GM12878 (cell line): Measurements from ENCODE around the gene HS6ST1. TPM values are rescaled to one million over a fixed set of nuclear protein-coding genes. Genes with fewer than 3 reads are reported as not detected.

Experiments
- ATAC-seq: fragments of 200-7000 bp; cut with Tn5 transposase; 3 replicates; pipeline ENCODE4 v1.9.1; 2020; ENCODE audit warnings: mild to moderate bottlenecking, moderate library complexity
- BruUV-seq: library from RNA; stranded (reverse); fragments of 400-500 nt; replicated peaks from 2 replicates; lab custom pipeline; 2021; lab: Mats Ljungman, UMichigan
- CTCF ChIA-PET: fragments of 300-600 bp; sonication (Branson Sonifier 250); formaldehyde crosslinking; extraction: SDS; loops from one replicate; lab custom pipeline; 2021; ENCODE audit warnings: inconsistent platforms; lab: Yijun Ruan, JAX
- POLR2A ChIA-PET: fragments of 350-600 bp; formaldehyde crosslinking; extraction: SDS; loops from one replicate; lab custom pipeline; 2021; ENCODE audit warnings: inconsistent platforms; lab: Charles Lee
- RAD21 ChIA-PET: fragments of 300-600 bp; sonication (Branson Sonifier 250); formaldehyde crosslinking; loops from one replicate; lab custom pipeline; 2023; ENCODE audit warnings: antibody characterized with exemption; ENCODE audit not compliant: unreplicated experiment; lab: Charles Lee
- SMC1A ChIA-PET: fragments of 300-600 bp; sonication (Branson Sonifier 250); formaldehyde crosslinking; loops from one replicate; lab custom pipeline; 2023; ENCODE audit not compliant: unreplicated experiment, uncharacterized antibody; lab: Charles Lee
- DNase-seq: peaks from one replicate; pipeline ENCODE4 v3.0.0-alpha.2; 2011; ENCODE audit warnings: low read depth, low spot score
- FAIRE-seq: peaks from 3 replicates; lab custom pipeline; 2011; peaks lifted over from hg19 to GRCh38; lab: Jason Lieb, UNC
- H2AFZ ChIP-seq: 2 replicates; pipeline ENCODE4 v1.6.0; 2011; ENCODE audit warnings: low read depth, low read length, control low read depth; ENCODE audit not compliant: control insufficient read depth
- H3K27ac ChIP-seq: 2 replicates; pipeline ENCODE4 v1.5.1; 2011; ENCODE audit warnings: control low read depth; ENCODE audit not compliant: control insufficient read depth, insufficient read depth
- H3K27me3 ChIP-seq, 2 experiments: replicated peaks in 1 of 2; 2 replicates each; pipeline versions ENCODE4 v1.6.0 to v1.6.1; 2011; ENCODE audit warnings: low read length in 1 of 2; ENCODE audit not compliant: control insufficient read depth in 2 of 2, insufficient read depth in 2 of 2
- H3K36me3 ChIP-seq, 2 experiments: 2 replicates each; pipeline ENCODE4 v1.5.1; 2011; ENCODE audit warnings: low read length in 1 of 2; ENCODE audit not compliant: control insufficient read depth in 2 of 2, insufficient read depth in 2 of 2
- H3K4me1 ChIP-seq: 2 replicates; pipeline ENCODE4 v1.6.1; 2011; ENCODE audit warnings: mild to moderate bottlenecking, low read length, moderate library complexity, mixed read lengths; ENCODE audit not compliant: control insufficient read depth, insufficient read depth
- H3K4me2 ChIP-seq: 2 replicates; pipeline ENCODE4 v1.6.0; 2011; ENCODE audit warnings: control low read depth; ENCODE audit not compliant: control insufficient read depth, insufficient read depth
- H3K4me3 ChIP-seq: fragments of 200-600 bp; sonication (generic); 2 replicates; pipeline ENCODE4 v1.5.1; 2016
- H3K79me2 ChIP-seq: 2 replicates; pipeline ENCODE4 v1.6.0; 2011; ENCODE audit warnings: low read length; ENCODE audit not compliant: control insufficient read depth, insufficient read depth
- H3K9ac ChIP-seq: 2 replicates; pipeline ENCODE4 v1.8.0; 2011; ENCODE audit warnings: low read length, control low read depth, mixed read lengths; ENCODE audit not compliant: control insufficient read depth, insufficient read depth
- H3K9me3 ChIP-seq: replicated peaks from 3 replicates; pipeline ENCODE4 v1.5.1; 2011; ENCODE audit warnings: mild to moderate bottlenecking, low read length; ENCODE audit not compliant: control insufficient read depth, insufficient read depth
- H4K20me1 ChIP-seq: 2 replicates; pipeline ENCODE4 v1.6.0; 2011; ENCODE audit not compliant: control insufficient read depth, insufficient read depth
- FOXM1 ChIP-seq: IDR thresholded peaks from 2 replicates; pipeline ENCODE4 v1.6.1; 2012; ENCODE audit warnings: low read depth, mild to moderate bottlenecking, inconsistent platforms, low read length, moderate library complexity
- KDM1A ChIP-seq: fragments of 200-600 bp; sonication (generic); IDR thresholded peaks from 2 replicates; pipeline ENCODE4 v1.6.1; 2016; ENCODE audit warnings: borderline replicate concordance
- KLF5 ChIP-seq: fragments of 450-650 bp; IDR thresholded peaks from 2 replicates; pipeline ENCODE4 v1.6.1; 2014; ENCODE audit warnings: mild to moderate bottlenecking; ENCODE audit not compliant: partially characterized antibody
- NFIC ChIP-seq: IDR thresholded peaks from 2 replicates; pipeline ENCODE4 v1.6.1; 2012; ENCODE audit warnings: low read depth, mild to moderate bottlenecking, inconsistent platforms, low read length, moderate library complexity
- POLR2AphosphoS2 ChIP-seq: IDR thresholded peaks from 2 replicates; pipeline ENCODE4 v1.6.1; 2011; ENCODE audit warnings: low read depth, mild to moderate bottlenecking, low read length, improper control_type of control experiment, moderate library complexity
- SMARCA5 ChIP-seq: fragments of 450-650 bp; IDR thresholded peaks from 2 replicates; pipeline ENCODE4 v1.6.1; 2017; ENCODE audit warnings: mild to moderate bottlenecking
- STAT3 ChIP-seq: IDR thresholded peaks from 2 replicates; pipeline ENCODE4 v1.6.1; 2011; ENCODE audit warnings: low read depth, low read length, improper control_type of control experiment
- WGBS: methylation state at CpG from one replicate; pipeline ENCODE4 v1.1.6; 2016; ENCODE audit warnings: low lambda C conversion rate; ENCODE audit not compliant: insufficient replicate concordance, insufficient coverage; ENCODE audit errors: missing lambda C conversion rate; 5-methylcytosine and 5-hydroxymethylcytosine counted together
- in situ Hi-C: fragments of 300-500 bp; cut with MboI; formaldehyde crosslinking; loops from 9 replicates; pipeline ENCODE4 v1.14.3; 2018; ENCODE audit warnings: mixed read lengths
- intact Hi-C: fragments of 100-400 bp; cut with micrococcal nuclease; formaldehyde crosslinking; loops from one replicate; pipeline ENCODE4 v1.14.2; 2022; ENCODE audit not compliant: unreplicated experiment
- polyA plus RNA-seq, 11 experiments: library from polyadenylated mRNA; depleted of rRNA in 4 of 11; unstranded in 6 of 11; stranded (reverse) in 5 of 11; fragments of >200 nt; fragmentation: Nextera tagmentation in 4 of 11; fragmentation: Illumina TruSeq in 1 of 11; extraction: Ambion mirVana in 4 of 11; extraction: Trizol in 1 of 11; gene quantifications; 1 replicate in 1 of 11; 2 replicates in 10 of 11; pipeline versions ENCODE4 v1.2.1 to v1.2.3, GENCODE V29; 2011 to 2016; ENCODE audit warnings: inconsistent platforms in 2 of 11, missing spikeins in 2 of 11, low read depth in 1 of 11
- total RNA-seq, 4 experiments: library from RNA; depleted of rRNA in 3 of 4; stranded (reverse); fragments of >200 nt in 3 of 4; fragmentation: Illumina TruSeq in 1 of 4; extraction: Trizol in 1 of 4; gene quantifications; 2 replicates each; pipeline versions ENCODE4 v1.2.1 to v1.2.3, GENCODE V29; 2013 to 2021
- TF ChIP-seq, protein P1 (sequence below): fragments of 450-650 bp; IDR thresholded peaks from 2 replicates; pipeline ENCODE4 v1.6.1; 2014; ENCODE audit warnings: mild to moderate bottlenecking
- TF ChIP-seq, protein P2 (sequence below): IDR thresholded peaks from 2 replicates; pipeline ENCODE4 v1.6.1; 2012; ENCODE audit warnings: low read depth, low read length, improper control_type of control experiment

The HS6ST1 gene
- total and polyA plus RNA-seq, 10 of the 15 experiments (the other 5 are each of a cell fraction or from before 2014, with no cell fraction given): 0.48 to 17.0 (median 4.7) TPM

DNA sequence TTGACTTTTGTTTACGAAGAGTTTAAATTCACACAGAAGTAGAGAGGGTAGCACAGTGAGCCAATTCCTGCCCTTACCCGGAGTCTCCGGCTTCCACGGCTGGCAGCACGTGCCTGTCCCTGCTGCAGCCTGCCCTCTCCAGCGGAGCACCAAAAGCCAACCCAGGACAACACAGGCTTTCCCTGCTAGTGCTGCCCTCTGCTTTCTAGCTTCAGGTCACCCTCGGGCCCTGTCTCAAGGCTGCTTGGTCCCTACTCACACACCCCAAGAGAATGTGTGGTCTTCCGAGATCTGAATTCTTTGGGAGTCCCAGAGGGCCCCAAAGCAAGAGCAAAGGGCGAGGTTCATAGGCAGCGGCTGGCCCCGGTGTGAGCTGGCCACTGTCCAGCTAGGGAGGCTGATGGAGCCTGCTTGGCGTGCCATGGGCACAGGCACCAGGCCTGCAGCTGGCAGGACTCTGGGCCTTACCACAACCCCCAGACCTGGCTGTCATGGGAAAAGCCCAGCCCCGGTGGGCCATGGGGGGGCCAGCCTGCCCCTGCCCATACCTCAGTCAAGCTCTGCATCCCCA, 7.0 kb upstream of the HS6ST1 start:
- RAD21 ChIA-PET: no interaction called here
- 57% methylated on average over 13 of the region's 13 CpGs for WGBS
- DNase-seq (no peak), ATAC-seq (no peak), FAIRE-seq (no peak)
- CTCF ChIA-PET: no interaction called here
- H3K4me3 ChIP-seq: no peak overlapping the region
- H3K27me3 ChIP-seq: no peaks in the 10 kb centered on the region; a peak in 1 of 4 replicates
- TF ChIP-seq NFIC (no peak), KLF5 (no peak), SMARCA5 (no peak), KDM1A (no peak), POLR2AphosphoS2 (no peak), FOXM1 (no peak)
- no TSS peak for BruUV-seq
- no peak overlapping the region for H3K4me2 ChIP-seq
- H4K20me1 ChIP-seq: no peaks in the 10 kb centered on the region
- SMC1A ChIA-PET: no interaction called here
- H3K79me2 ChIP-seq: no peaks in the 10 kb centered on the region
- intact Hi-C loops (loop anchor here (10.0 kb wide), 4 partner anchors 261 to 1599 kb away; no protein-coding TSS in a partner anchor), in situ Hi-C loops (no loop called here)
- no peaks in the 10 kb centered on the region for H3K9me3 ChIP-seq
- no peak overlapping the region for H3K9ac ChIP-seq
- no peaks in the 10 kb centered on the region for H3K36me3 ChIP-seq
- no peak overlapping the region for H2AFZ ChIP-seq
- POLR2A ChIA-PET: no interaction called here
- no peaks in the 10 kb centered on the region for H3K4me1 ChIP-seq
- no peak overlapping the region for H3K27ac ChIP-seq

DNA sequence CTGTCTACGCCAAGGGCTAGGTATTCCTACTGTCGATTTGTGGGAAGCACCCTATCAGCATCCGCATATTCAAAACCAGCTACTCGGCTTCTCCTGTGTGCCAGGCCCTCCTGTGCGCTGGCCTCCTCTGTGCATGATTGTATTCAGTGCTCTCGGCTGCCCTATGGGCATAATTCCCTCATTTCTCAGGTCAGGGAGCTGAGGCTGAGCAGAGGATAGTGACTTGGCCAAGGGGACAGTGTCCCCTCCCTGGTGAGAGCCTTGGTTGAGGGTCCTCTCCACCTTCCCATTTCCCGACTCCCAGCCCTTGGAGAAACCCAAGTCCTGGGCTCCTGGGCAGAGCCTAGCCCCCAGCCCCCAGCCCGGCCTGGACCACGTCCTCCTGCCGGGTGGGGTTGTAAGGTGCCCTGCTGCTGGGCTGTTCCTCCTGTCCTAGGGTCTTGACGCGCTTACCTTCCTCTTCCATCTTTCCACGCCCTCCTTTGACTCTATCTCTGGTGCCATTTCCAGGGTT, 6.3 kb upstream of the HS6ST1 start:
- H2AFZ ChIP-seq: no peak overlapping the region
- ChIA-PET CTCF (no interaction called here), SMC1A (no interaction called here), RAD21 (no interaction called here), POLR2A (no interaction called here)
- no peak overlapping the region for H3K27ac ChIP-seq
- BruUV-seq: no TSS peak
- no peaks in the 10 kb centered on the region for H3K79me2 ChIP-seq
- no peaks in the 10 kb centered on the region; a peak in 1 of 4 replicates for H3K27me3 ChIP-seq
- ATAC-seq (no peak), DNase-seq (no peak), FAIRE-seq (no peak)
- H3K4me3 ChIP-seq: no peak overlapping the region
- H4K20me1 ChIP-seq: no peaks in the 10 kb centered on the region
- H3K36me3 ChIP-seq: no peaks in the 10 kb centered on the region
- in situ Hi-C loops: no loop called here
- no peak overlapping the region for H3K4me2 ChIP-seq
- H3K4me1 ChIP-seq: no peaks in the 10 kb centered on the region
- TF ChIP-seq, protein P1, sequence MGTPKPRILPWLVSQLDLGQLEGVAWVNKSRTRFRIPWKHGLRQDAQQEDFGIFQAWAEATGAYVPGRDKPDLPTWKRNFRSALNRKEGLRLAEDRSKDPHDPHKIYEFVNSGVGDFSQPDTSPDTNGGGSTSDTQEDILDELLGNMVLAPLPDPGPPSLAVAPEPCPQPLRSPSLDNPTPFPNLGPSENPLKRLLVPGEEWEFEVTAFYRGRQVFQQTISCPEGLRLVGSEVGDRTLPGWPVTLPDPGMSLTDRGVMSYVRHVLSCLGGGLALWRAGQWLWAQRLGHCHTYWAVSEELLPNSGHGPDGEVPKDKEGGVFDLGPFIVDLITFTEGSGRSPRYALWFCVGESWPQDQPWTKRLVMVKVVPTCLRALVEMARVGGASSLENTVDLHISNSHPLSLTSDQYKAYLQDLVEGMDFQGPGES: no peak
- TF ChIP-seq, protein P2, sequence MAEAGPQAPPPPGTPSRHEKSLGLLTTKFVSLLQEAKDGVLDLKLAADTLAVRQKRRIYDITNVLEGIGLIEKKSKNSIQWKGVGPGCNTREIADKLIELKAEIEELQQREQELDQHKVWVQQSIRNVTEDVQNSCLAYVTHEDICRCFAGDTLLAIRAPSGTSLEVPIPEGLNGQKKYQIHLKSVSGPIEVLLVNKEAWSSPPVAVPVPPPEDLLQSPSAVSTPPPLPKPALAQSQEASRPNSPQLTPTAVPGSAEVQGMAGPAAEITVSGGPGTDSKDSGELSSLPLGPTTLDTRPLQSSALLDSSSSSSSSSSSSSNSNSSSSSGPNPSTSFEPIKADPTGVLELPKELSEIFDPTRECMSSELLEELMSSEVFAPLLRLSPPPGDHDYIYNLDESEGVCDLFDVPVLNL: no peak
- no peak for TF ChIP-seq STAT3
- TF ChIP-seq KLF5: no peak
- H3K9ac ChIP-seq: no peak overlapping the region
- intact Hi-C loops: loop anchor here (10.0 kb wide), 4 partner anchors 260 to 1600 kb away; no protein-coding TSS in a partner anchor
- WGBS: 60% methylated on average over 13 of the region's 13 CpGs
- H3K9me3 ChIP-seq: no peaks in the 10 kb centered on the region
